ENCODE data around the gene FAXDC2.

FAXDC2 gene

GRCh38 chr5:154773326-154773725, 77.1 kb downstream of the FAXDC2 start:
- H3K4me1 ChIP-seq (ENCODE audit: control insufficient read depth, insufficient read depth, low read length) = peaks cover 60% of the 10 kb centered on the region
- H3K9ac ChIP-seq (ENCODE audit: low read length) = no peak overlapping the region
- DNase-seq (ENCODE audit: low read depth) = no peak
- H3K4me3 ChIP-seq (ENCODE audit: low read length) = no peak overlapping the region
- no peaks in the 10 kb centered on the region for H3K9me3 ChIP-seq (ENCODE audit: control insufficient read depth, low read length)
- no peaks in the 10 kb centered on the region for H3K36me3 ChIP-seq (ENCODE audit: control insufficient read depth, insufficient read depth, low read length, severe bottlenecking)
- H3K27me3 ChIP-seq (replicated peaks; ENCODE audit: control insufficient read depth, insufficient read depth, low read length) = no peaks in the 10 kb centered on the region

DNA sequence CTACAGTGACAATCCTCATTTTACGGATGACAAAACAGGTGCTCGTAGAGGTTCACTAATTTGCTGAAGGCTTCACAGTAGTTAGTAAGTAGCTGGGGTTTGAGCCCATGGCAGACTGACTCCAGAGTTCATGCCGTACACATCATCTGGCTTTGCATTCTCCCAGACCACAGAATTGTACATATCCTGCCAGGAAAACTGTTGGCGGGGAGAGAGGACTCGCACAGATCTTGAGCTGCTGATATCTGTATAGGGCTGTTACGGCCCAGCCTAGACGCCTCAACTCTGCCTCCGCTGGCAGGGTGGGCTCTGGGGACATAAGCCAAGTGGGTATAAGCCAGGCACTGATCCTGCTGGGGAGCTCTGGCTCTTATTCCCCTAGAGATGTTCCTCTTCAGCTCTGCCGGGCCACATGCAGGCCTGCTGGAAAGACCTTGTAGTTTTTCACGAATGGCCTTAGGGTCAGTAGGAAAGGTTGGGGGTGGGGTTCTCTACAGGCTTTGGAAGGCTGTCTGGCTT, 79.0 kb downstream of the FAXDC2 start:
- Histone ChIP-seq H3K4me1 (ENCODE audit: control insufficient read depth, insufficient read depth, low read length) (peaks cover 66% of the 10 kb centered on the region), H3K9me3 (ENCODE audit: control insufficient read depth, low read length) (no peaks in the 10 kb centered on the region), H3K36me3 (ENCODE audit: control insufficient read depth, insufficient read depth, low read length, severe bottlenecking) (no peaks in the 10 kb centered on the region), H3K4me3 (ENCODE audit: low read length) (peak overlapping the region; percentile 62), H3K27me3 (replicated peaks; ENCODE audit: control insufficient read depth, insufficient read depth, low read length) (no peaks in the 10 kb centered on the region), H3K9ac (ENCODE audit: low read length) (peak overlapping the region; percentile 57)
- DNase-seq (ENCODE audit: low read depth) = peak; percentile 89

DNA sequence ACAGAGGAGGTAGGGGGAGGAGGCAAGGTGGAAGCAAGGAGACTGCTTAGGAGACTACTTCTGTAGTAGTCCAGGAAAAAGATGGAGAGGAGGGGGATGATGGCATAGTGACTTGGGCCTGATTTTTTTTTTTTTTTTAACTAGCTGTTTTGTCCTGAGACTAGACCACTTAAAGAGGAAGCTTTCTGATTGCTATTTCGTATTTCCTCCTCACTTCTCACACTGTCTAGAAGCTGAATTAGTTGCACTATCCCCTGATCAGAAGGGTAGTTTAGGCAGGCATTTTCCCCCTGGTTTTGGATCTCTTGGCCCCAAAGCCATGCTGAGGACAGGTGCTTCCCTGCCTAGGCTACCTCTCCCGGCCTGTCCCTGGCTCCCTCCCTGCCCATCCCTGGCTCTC, 80.3 kb downstream of the FAXDC2 start:
- Histone ChIP-seq H3K36me3 (ENCODE audit: control insufficient read depth, insufficient read depth, low read length, severe bottlenecking) (no peaks in the 10 kb centered on the region), H3K9ac (ENCODE audit: low read length) (no peak overlapping the region), H3K4me1 (ENCODE audit: control insufficient read depth, insufficient read depth, low read length) (peaks cover 66% of the 10 kb centered on the region), H3K4me3 (ENCODE audit: low read length) (no peak overlapping the region), H3K27me3 (replicated peaks; ENCODE audit: control insufficient read depth, insufficient read depth, low read length) (no peaks in the 10 kb centered on the region), H3K9me3 (ENCODE audit: control insufficient read depth, low read length) (no peaks in the 10 kb centered on the region)
- DNase-seq (ENCODE audit: low read depth) = no peak

Measured in adipocyte (in vitro differentiated cells).